GM21786 (cell line): ENCODE results near the gene TOX2.

Experiments used
- ATAC-seq: cut with Tn5 transposase; IDR thresholded peaks from one replicate; pipeline ENCODE4 v1.9.1; 2021; ENCODE audit not compliant: unreplicated experiment

TOX2 gene

DNA sequence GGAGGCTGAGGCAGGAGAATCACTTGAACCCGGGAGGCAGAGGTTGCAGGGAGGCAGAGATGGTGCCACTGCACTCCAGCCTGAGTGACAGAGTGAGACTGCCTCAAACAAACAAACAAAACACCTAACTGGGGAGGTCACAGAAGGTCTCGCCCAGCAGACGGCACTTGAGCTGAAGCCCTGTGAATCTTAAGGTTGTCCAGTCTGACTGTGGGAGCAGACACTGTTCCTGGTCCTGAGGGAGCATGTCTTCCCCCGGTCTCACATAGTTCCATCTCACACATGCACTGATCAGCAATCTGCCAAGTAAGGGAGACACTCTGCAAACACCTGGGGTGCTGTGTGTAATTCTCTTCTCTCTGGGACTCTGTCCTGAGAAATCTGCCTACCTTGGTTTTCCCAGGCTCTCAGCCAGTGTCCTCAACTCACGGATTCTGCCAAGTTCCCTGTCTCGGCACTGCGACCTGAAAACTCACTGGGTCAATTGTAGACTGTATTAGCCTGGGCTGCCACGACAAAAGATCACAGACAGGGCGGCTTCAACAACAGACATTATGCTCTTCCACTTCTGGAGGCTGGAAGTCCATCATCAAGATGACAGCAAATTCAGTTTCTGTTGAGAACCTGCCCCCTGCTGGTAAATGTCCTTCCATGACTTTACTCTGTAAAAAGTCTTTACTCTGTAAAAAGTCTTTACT is 178.0 kb downstream of the TOX2 start:
- no peak for ATAC-seq

DNA sequence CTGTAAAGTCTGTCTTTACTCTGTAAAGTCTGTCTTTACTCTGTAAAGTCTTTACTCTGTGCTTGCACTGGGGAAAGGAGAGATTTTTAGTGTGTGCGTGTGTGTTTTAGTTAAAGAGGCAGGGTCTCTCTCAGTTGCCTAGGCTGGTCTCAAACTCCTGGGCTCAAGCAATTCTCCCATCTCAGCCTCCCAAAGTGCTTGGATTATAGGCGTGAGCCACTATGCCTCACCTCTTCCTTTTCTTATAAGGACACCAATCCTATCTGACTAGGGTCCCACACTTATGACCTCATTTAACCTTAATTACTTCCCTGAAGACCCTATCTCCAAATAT is 178.6 kb downstream of the TOX2 start:
- no peak for ATAC-seq

DNA sequence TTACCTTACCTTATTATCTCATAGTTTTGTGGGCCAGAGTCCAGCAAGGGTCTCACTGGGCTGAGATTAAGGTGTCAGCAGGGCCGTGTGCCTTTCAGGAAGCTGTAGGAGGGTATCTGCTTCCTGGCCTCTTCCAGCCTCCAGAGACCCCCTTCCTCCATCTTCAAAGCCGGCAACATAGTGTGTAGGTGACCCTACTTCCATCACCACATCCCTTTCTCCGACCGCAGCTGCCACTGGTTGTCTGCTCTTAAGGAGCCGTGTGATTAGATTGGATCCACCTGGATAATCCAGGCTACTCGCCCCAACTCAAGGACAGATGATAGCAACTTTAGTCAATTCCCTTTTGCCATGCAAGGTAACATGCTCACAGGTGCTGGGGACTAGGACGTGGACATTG is 181.2 kb downstream of the TOX2 start:
- ATAC-seq = no peak

DNA sequence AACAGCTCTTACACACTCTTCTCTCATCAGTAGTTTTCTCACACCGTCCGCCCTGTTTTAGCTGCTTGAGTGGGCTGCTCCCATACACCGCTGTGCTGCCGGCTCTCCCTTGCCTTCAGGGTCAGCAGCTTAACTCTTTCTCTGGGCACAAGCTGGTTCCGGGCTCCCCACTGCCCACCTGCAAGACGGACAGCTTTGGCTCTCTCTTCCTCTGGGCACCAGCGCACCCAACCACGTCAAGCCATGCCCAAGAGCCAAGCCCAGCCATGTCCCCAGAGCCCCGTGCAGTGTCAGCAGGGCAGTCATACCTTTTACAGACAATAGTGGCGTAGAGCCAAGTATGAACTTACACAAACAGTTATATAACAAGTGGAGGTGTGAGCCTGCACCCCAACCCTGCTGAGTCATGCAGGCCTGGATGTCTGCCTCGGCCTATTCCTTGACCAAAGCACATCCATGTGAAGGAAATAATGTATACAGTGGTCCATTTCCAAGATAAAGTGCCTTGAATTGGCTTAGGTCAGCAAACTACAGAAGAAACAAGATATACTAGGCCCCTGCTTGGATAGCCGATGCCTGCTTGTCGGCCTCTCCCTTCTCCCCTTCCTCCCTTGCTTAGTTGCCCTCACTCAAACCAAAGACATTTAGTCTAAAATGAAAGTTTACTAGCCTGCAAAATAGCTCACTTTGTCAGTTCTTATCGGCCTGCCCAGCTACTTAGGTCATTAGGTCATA is 183.0 kb downstream of the TOX2 start:
- ATAC-seq = no peak

DNA sequence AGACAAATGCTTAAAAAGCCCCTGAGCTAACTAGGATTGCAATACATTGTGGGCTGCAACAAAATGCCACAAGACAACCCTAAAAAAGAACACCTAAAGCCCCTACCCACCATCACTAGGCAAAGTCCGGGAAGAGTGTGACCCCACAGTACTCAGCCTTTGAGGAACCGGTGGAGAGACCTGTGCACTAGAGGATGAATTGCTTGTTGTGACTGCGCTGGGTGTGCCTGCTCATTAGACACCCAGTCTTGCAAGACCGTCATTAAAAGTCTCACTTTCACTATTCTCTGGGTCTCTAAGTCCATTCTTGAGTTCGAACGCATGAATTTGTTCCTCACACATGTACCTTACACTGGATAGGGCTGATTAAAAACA is 183.6 kb downstream of the TOX2 start:
- no peak for ATAC-seq

DNA sequence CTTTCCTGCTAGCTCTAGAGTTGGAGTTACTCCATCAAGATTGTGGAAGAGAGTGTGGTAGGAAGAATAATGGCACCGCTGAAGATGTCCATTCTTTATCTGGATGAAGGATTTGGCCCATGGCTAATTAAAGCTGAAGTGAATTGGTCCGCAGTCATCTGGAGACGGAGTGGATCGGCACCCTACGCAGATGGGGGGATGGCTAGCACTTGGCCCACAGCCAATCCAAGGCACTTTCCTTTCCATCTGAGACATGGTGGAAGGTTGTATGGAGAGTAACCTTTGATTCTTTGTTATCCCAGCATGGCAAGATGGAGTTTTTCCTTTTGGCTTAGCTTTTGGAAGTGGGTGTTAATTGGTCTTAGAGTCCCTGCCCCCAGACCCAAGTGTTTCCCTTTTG is 184.0 kb downstream of the TOX2 start:
- no peak for ATAC-seq

DNA sequence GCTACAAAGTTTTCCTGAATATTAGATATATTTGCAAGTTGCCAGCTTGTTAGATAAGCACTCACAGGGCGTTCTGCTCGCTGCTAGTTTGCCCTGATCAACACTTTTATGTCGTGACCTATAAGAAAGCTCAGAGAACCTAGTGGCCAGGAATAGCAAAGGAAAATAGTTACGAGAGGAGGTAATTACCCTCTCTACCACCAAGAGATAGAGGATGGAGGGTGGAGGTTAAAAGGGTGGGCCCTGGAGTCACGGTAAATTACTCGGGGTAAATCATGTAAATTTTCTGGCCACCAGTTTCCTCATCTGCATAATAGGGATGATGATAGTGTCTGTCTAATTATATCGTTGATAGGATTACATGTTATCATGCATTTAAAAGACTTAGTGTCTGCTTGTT is 185.2 kb downstream of the TOX2 start:
- ATAC-seq = no peak

DNA sequence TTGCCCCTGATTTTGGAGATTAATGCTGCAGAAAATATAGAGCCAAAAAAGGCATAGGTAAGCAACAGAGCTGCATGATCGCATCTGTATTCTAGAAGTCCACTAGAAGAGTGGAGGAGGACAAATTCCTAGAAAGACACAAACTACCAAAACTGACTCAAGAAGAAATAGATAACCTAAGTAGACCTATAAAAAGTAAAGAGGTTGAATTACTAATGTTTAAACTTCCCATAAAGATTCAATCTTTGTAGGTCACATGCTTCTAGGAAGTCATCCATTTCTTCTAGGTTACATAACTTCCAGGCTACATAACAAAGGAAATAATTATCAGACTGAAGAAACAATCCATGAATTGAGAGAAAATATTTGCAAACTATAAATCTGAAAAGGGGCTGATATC is 187.9 kb downstream of the TOX2 start:
- no peak for ATAC-seq

DNA sequence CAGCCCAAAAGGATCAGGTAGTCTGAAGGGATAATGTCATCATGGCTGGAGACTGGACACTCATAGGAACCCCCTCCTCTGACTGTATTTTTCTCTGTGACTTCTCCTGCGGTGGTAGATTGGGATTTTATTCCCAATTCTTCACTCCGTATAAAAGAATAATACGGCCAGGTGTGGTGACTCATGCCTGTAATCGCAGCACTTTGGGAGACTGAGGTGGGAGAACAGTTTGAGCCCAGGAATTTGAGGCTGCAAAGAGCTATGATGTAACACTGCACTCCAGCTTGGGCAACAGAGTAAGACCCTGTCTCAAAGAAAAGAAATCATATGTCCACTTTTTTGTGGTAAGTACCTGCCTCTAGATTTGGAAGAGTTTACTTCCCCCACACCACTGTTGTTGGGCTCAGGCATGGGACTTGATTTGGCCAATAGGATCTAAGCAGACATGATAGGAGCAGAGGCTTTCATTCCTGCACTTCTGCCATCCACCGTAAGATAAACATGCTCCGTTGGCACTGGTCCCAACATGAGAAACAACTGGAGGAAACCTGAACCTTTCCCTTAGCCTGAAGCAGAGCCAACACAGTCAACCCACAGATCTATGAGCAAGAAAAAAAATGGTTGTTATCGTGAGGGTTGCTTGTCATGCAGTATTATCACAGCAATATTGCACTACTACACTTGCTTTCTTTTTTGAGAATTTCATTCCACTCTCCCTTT is 190.3 kb downstream of the TOX2 start:
- no peak for ATAC-seq

DNA sequence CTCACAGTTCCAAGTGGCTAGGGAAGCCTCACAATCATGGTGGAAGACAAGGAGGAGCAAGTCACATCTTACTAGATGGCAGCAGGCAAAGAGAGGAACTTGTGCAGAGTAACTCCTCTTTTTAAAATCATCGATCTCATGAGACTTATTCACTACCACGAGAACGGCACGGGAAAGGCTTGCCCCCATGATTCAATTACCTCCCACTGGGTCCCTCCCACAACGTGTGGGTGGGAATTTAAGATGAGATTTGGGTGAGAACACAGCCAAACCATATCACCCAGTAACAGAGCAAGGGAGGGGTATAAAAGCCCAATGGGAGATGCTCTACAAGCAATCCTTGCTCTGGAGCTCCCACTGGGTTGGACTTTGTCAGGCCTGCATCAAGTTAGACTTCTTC is 192.0 kb downstream of the TOX2 start:
- ATAC-seq = no peak

DNA sequence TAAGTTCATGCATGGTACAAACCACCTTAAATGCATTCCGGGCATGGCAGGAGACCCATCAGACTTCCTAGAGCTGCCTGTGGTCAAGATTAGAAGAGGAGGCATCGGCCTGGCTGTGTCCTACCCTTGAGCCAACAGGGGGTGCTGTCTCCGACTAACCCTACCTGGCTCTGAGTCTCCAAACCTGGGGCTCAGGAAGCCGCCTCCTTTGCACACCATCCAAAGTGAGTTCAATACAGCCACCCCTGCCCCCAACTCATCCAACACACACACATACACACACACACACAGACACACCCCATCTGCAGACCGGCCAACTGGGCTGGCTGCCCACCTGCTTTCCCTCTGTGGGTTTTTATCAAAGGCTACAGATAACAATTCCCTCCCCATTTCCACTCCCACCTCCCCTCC is 195.3 kb downstream of the TOX2 start:
- no peak for ATAC-seq

DNA sequence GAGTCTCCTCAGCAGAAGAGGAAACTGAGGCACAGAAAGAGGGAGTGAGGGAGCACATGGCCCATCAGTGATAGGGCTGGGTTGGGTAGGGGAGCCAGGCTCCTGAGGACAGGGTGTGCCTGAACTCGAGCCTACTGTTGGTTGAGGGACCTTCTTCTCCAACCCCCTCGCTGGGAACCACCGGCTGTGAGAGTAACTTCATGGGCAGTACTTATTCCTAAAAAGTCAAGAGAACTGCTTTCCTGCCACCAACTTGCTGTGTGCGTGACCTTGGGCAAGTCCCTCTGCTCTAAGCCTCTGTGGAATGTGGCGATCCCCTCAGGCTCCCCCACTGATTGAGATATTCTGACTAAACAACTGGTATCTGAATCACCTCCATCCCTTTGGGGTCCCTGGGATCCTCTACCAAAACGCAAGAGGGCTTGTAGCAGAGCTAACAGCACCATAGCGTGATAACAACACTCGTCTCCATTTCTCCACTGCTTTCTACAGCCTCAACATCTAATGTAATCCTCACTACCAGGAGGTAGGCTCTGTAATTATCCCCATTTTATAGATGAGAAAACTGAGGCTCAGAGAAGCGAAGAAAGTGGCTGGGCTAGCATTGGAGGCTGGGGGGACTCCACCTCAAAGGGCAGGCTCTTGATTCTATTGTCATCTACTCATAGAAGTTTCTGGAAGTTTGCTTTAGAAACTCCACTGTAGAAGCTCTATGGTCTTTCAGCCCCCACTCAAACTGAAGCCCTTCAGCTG is 196.3 kb downstream of the TOX2 start:
- no peak for ATAC-seq

DNA sequence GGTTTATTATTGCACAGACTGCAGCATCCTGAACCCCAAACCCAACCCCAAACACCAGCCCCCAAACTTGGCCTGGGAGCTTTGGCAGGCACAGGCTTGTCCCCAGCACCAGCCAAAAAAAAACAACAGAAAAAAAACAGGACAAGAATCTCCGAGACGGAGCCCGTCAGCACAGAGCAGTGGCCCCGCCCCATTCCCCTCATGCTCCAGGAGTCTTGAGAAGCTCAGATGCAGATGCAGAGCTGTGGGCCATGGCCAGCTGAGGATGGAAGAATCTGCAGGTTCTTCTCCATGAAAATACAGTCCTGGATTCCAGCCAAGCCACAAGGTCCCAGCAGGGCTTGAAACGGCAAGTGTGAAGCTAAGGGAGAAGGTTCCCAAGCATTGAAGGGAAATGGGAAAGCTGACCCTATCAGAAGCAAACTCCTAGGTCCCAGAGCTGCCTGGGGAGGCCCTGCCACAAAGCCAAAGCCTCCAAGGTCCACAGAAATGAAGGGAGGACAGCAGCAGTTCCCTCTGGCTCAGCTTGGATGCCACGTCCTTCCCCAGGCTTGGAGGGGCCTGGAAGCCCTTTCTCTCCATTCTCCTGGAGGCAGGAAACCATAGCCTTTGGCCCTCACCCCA is 197.2 kb downstream of the TOX2 start:
- ATAC-seq = no peak

DNA sequence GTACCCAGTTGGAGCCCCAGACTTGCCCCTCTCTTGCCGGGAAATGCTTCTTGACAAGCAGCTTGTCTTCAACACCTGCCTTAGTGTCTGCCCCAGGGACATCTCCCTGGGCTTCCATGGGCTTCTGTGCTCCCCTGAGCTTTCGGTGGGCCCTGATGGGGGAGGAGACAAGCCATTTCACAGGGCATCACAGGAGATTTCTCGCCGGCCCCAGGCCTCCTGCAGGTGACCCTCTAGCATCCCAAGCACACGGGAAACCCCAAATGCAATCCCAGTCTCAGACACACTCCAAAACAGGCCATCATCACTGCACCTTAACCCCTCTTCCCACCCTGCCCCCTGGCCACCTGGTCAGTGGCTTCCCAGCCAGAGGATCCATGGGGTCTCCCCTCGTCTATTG is 197.8 kb downstream of the TOX2 start:
- ATAC-seq = no peak

DNA sequence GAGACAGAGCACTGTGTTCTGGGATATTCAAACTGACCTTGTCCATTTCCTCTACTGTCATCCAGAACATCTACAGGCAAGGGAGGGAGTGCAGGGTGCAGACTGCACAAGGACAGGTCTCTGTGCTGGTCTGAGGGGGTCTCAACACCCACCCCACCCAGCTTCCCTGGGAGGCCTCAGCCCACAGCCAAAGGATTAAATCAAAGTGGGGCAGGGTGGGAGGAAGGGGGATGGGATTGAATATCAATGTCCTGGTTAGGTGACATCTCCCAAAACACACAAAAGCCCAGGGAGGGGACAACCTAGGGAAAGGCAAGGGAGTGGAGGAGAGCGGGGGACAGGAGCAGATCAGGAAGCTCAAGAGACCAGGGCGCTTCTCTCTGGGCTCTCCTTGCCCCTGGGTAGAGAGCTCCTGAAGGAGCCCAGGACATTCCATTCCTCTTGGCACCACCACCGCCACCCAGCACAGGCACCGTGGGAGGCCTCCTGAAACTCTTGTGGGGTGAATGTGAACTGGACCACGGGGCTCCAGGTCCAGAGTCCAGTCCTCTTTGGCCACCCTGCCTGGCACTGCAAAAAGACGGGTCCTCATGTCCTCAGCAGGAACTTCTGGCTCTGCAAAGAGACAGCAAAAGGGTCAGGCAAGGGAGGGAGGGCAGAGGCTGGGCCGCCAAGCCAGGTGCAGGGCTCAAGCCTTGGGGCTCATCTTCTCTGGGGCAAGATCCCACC is 198.4 kb downstream of the TOX2 start:
- no peak for ATAC-seq

DNA sequence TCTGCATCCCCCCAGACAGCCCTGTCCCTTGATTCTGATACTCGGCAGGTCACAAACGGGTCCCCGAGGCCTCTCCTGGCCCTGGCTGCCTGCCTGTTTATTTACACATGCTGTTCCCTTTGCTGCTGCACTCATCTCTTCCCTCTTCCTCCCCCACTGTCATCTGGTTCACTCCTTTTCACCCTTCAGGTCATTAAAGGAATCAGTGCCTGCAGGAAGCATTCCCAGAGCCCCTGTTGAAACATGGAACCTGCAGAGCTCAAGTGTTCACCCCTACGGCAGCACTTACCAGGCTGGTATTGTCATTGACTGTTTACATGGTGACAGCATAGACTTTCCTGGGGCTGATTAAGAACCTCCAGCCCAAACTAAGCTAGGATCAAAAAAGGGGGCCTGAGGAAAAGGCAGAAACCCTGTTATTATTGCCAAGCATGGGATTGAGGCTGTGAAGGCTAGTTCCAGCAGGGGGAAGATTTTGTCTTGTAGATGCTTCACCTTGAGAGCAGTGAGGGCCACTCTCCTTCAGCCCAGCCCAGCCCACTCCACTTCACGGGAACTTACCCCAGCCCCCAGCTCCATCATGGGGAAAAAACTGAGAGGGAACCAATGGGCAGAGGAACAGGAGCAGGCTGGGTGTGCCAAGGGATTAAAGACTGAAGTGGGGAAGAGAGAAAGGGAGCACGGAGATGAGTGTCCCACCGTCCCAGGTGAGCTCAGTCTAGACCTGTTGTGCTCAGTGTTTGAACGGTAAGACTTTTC is 199.1 kb downstream of the TOX2 start:
- ATAC-seq = no peak

DNA sequence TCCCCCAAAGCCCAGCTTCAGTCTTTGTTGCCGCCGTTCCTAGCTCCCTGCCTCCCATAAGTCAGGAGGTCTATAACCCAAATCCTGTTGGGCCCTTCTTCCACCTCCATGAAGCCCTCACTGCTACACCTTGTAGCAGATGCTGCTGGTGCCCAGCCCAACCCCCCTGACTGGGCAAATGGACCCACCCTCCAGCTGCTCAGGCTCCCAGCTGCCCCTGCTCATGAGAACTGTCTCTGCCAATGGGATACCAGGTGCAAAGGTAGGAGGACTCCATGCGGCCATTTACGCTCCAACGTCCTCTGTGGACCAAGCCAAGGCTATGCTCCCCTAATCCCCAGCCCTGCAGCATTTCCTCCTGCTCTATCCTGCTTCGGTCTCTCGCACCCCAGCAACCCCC is 200.5 kb downstream of the TOX2 start:
- ATAC-seq = no peak

DNA sequence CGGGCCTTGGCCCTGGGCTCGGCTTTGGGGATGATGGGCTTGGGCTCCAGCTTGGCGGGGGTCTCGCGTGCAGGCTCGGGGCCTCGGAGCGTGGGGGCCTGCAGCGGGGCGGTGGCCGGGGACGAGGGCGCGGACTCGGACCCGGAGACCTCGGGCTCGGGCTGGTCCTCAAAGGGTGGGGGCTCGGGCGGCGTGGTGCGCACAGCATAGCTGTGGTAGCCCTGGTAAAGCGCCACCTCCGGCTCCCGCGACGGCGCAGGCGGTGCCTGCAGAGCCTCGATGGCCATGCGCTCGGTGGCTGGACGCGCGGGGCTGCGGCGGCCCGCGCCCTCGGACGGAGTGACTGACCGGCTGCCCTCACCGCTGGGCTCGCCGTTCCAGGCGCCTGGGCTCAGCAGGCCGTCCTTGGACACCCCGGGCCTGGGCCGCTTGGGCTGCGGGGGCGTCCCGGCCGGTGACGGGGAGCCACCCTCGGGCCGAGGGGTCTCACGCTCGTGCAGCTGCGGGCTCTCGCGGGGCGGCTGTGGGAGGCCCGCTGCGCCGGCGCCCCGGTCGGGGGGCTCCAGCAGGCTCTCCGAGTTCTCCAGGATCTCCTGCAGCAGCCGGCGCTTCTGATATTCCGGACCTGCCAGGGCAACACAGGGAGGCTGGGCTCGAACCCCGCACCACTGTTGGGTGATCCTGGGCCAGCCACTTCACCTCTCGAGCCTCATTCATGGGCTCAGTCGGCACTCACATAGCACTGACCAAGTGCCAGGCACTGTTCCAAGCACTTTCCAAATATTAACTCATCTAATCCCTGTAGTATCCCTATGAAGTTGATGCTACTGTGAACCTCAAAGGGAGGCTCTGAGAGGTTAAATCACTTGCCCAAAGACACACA is 201.4 kb downstream of the TOX2 start:
- ATAC-seq = no peak
